ENCODE results near the gene SGO2. TPM values are rescaled to one million over a fixed set of nuclear protein-coding genes. Genes with fewer than 3 reads are reported as not detected.

Gene SGO2
- total RNA-seq, 4 donors from 2014 or later: 0.71 to 2.5 (median 1.9) TPM

GRCh38 chr2:200509612-200510433 is 16.2 kb upstream of the SGO2 start, which contains the start of gene KCTD18:
Gene KCTD18 (minus strand): TSS chr2:200510068. CDS start chr2:200507016, 3,052 bp downstream.
- Histone ChIP-seq H3K9me3 (no peaks in the 10 kb centered on the region), H3K36me3 (peaks cover under 1 to 16% (median 9%) of the 10 kb centered on the region in 4 donors), H3K4me1 (peaks cover 16 to 21% (median 17%) of the 10 kb centered on the region in 4 donors), H3K27me3 (no peaks in the 10 kb centered on the region), H3K4me3 (peak within 1 kb of the TSS; percentile 65 to 94 (median 88)), H3K27ac (replicated peaks in 1 of 4) (peak within 1 kb of the TSS; percentile 77 to 92 (median 90))
- 0% methylated on average over 22 of the region's 78 CpGs for WGBS
- peak; percentile 95 for DNase-seq (ENCODE audit: extremely low spot score)
- TF ChIP-seq CTCF (IDR thresholded peaks at IDR 0.05) (peak; percentile 82 to 95 (median 82)), EP300 (IDR thresholded peaks at IDR 0.05) (no peak), POLR2A (IDR thresholded peaks at IDR 0.05; ENCODE audit: low read depth) (peak; percentile 63), POLR2AphosphoS5 (IDR thresholded peaks at IDR 0.05) (peak; percentile 80 to 89)
- intact Hi-C loops (cut with DNase I): no loop called here

- WGBS: 18% methylated on average over 1 of the region's 1 CpG
Observed at GRCh38 chr2:200515155-200515554, 10.9 kb upstream of the SGO2 start.

GRCh38 chr2:200523158-200523557 is 2.8 kb upstream of the SGO2 start:
- no peak for DNase-seq (ENCODE audit: extremely low spot score)
- TF ChIP-seq CTCF (IDR thresholded peaks at IDR 0.05) (no peak), POLR2AphosphoS5 (IDR thresholded peaks at IDR 0.05) (no peak), POLR2A (IDR thresholded peaks at IDR 0.05; ENCODE audit: low read depth) (no peak), EP300 (IDR thresholded peaks at IDR 0.05) (no peak)
- Histone ChIP-seq H3K4me1 (peaks cover 6 to 9% (median 7%) of the 10 kb centered on the region in 4 donors), H3K36me3 (no peaks in the 10 kb centered on the region), H3K4me3 (no peak overlapping the region), H3K27me3 (peaks cover 0 to 6% (median 0%) of the 10 kb centered on the region in 4 donors), H3K27ac (replicated peaks in 1 of 4) (no peak overlapping the region), H3K9me3 (no peaks in the 10 kb centered on the region)
- intact Hi-C loops (cut with DNase I): no loop called here
- 94% methylated on average over 3 of the region's 3 CpGs for WGBS

More at GRCh38 chr2:200515155-200515554, 10.9 kb upstream of the SGO2 start:
- Histone ChIP-seq H3K27ac (replicated peaks in 1 of 4) (no peak overlapping the region), H3K9me3 (no peaks in the 10 kb centered on the region), H3K36me3 (no peaks in the 10 kb centered on the region), H3K4me3 (no peak overlapping the region), H3K4me1 (peaks cover 6 to 8% (median 6%) of the 10 kb centered on the region in 4 donors), H3K27me3 (no peaks in the 10 kb centered on the region)
- intact Hi-C loops (cut with DNase I): no loop called here
- TF ChIP-seq POLR2A (IDR thresholded peaks at IDR 0.05; ENCODE audit: low read depth) (no peak), POLR2AphosphoS5 (IDR thresholded peaks at IDR 0.05) (no peak), CTCF (IDR thresholded peaks at IDR 0.05) (no peak), EP300 (IDR thresholded peaks at IDR 0.05) (no peak)
- DNase-seq (ENCODE audit: extremely low spot score): no peak

- H3K27me3 ChIP-seq: peaks cover 0 to 6% (median 0%) of the 10 kb centered on the region in 4 donors
- no peak overlapping the region for H3K27ac ChIP-seq (replicated peaks in 1 of 4)
- intact Hi-C loops (cut with DNase I): no loop called here
- peaks cover 6 to 9% (median 7%) of the 10 kb centered on the region in 4 donors for H3K4me1 ChIP-seq
- no peaks in the 10 kb centered on the region for H3K9me3 ChIP-seq
- DNase-seq (ENCODE audit: extremely low spot score): no peak
- H3K4me3 ChIP-seq: no peak overlapping the region
- 81% methylated on average over 2 of the region's 2 CpGs for WGBS
- no peaks in the 10 kb centered on the region for H3K36me3 ChIP-seq
- TF ChIP-seq EP300 (IDR thresholded peaks at IDR 0.05) (no peak), POLR2A (IDR thresholded peaks at IDR 0.05; ENCODE audit: low read depth) (no peak), POLR2AphosphoS5 (IDR thresholded peaks at IDR 0.05) (no peak)
Observed at GRCh38 chr2:200523604-200524003, 2.4 kb upstream of the SGO2 start.

- H3K4me3 ChIP-seq: peak overlapping the region in 2 of 4 donors; percentile 66 to 85
- H3K4me1 ChIP-seq: peaks cover 6 to 9% (median 7%) of the 10 kb centered on the region in 4 donors
- 87% methylated on average over 2 of the region's 2 CpGs for WGBS
- H3K36me3 ChIP-seq: no peaks in the 10 kb centered on the region
- DNase-seq (ENCODE audit: extremely low spot score): no peak
- no peaks in the 10 kb centered on the region for H3K9me3 ChIP-seq
- intact Hi-C loops (cut with DNase I): no loop called here
- H3K27ac ChIP-seq (replicated peaks in 1 of 4): no peak overlapping the region
- TF ChIP-seq EP300 (IDR thresholded peaks at IDR 0.05) (no peak), POLR2A (IDR thresholded peaks at IDR 0.05; ENCODE audit: low read depth) (no peak), CTCF (IDR thresholded peaks at IDR 0.05) (no peak), POLR2AphosphoS5 (IDR thresholded peaks at IDR 0.05) (no peak)
- H3K27me3 ChIP-seq: peaks cover 0 to 6% (median 0%) of the 10 kb centered on the region in 4 donors
Observed at GRCh38 chr2:200525066-200525465, 941 bp upstream of the SGO2 start.
